Natural killer cell (primary cell): ENCODE data around the gene TRAF2. TPM values are rescaled to one million over a fixed set of nuclear protein-coding genes. Genes with fewer than 3 reads are reported as not detected.
A peak's percentile ranks its signal among the peaks of the same experiment; 100 is the strongest.

Source experiments
- ATAC-seq, 3 donors: fragments of 150-1000 bp in 2 of 3; fragments of 200-7000 bp in 1 of 3; cut with Tn5 transposase; 1 replicate in 1 of 3; 2 replicates in 2 of 3; pipeline ENCODE4 v1.10.0; 2021; ENCODE audit warnings: mild to moderate bottlenecking in 2 of 3, moderate library complexity in 2 of 3
- DNase-seq, 2 donors: peaks; one replicate each; pipeline versions ENCODE4 v3.0.0 to v3.0.0-alpha.2; 2013 to 2021; ENCODE audit warnings: mixed read lengths in 1 of 2
- H3K27ac ChIP-seq: one replicate; pipeline ENCODE4 v1.5.1; 2013; ENCODE audit warnings: mild to moderate bottlenecking, low read length
- H3K27me3 ChIP-seq: one replicate; pipeline ENCODE4 v1.6.1; 2013; ENCODE audit warnings: low read length; ENCODE audit not compliant: control insufficient read depth, insufficient read depth
- H3K36me3 ChIP-seq: one replicate; pipeline ENCODE4 v1.6.1; 2013; ENCODE audit warnings: low read length; ENCODE audit not compliant: control insufficient read depth, insufficient read depth
- H3K4me1 ChIP-seq: one replicate; pipeline ENCODE4 v1.6.1; 2013; ENCODE audit warnings: low read length; ENCODE audit not compliant: control insufficient read depth, insufficient read depth
- H3K4me3 ChIP-seq: one replicate; pipeline ENCODE4 v1.5.1; 2013; ENCODE audit warnings: low read length
- H3K9me3 ChIP-seq: one replicate; pipeline ENCODE4 v1.6.1; 2013; ENCODE audit warnings: low read length; ENCODE audit not compliant: control insufficient read depth, insufficient read depth
- H3K27ac Mint-ChIP-seq, 2 donors: one replicate each; pipeline ENCODE4 v1.8.0; 2022; ENCODE audit warnings: mild to moderate bottlenecking in 2 of 2, mixed read lengths in 2 of 2, moderate library complexity in 1 of 2
- H3K27me3 Mint-ChIP-seq, 2 donors: one replicate each; pipeline ENCODE4 v1.8.0; 2022; ENCODE audit warnings: low read depth in 2 of 2, mixed read lengths in 2 of 2
- H3K36me3 Mint-ChIP-seq: one replicate; pipeline ENCODE4 v1.8.0; 2022; ENCODE audit warnings: mixed read lengths
- H3K4me1 Mint-ChIP-seq, 2 donors: one replicate each; pipeline ENCODE4 v1.8.0; 2022; ENCODE audit warnings: mixed read lengths in 2 of 2
- H3K4me3 Mint-ChIP-seq: one replicate; pipeline ENCODE4 v1.8.0; 2022; ENCODE audit warnings: mild to moderate bottlenecking, moderate library complexity, mixed read lengths
- H3K9me3 Mint-ChIP-seq, 2 donors: one replicate each; pipeline ENCODE4 v1.8.0; 2022; ENCODE audit warnings: mixed read lengths in 2 of 2
- WGBS: methylation state at CpG from one replicate; pipeline ENCODE4 v1.1.7; 2013; ENCODE audit warnings: missing lambda C conversion rate; ENCODE audit not compliant: insufficient coverage; 5-methylcytosine and 5-hydroxymethylcytosine counted together
- intact Hi-C: fragments of 100-400 bp; cut with micrococcal nuclease; formaldehyde crosslinking; loops from one replicate; pipeline ENCODE4 v1.14.2; 2022
- total RNA-seq, 4 donors: library from RNA; stranded (reverse); fragments of 120-200 nt in 1 of 4; gene quantifications; one replicate each; pipeline versions ENCODE4 v1.2.3 to v1.2.4, GENCODE V29; 2013 to 2022
- TF ChIP-seq, protein P1 (sequence below): fragments of 200-600 bp; IDR thresholded peaks from one replicate; pipeline ENCODE4 v1.8.0; 2022; ENCODE audit warnings: antibody characterized with exemption

TRAF2 gene
- total RNA-seq, 3 donors from 2014 or later (not counting 1 experiment from before 2014, with no cell fraction given), result 17.4 to 35.5 (median 25.0) TPM

DNA sequence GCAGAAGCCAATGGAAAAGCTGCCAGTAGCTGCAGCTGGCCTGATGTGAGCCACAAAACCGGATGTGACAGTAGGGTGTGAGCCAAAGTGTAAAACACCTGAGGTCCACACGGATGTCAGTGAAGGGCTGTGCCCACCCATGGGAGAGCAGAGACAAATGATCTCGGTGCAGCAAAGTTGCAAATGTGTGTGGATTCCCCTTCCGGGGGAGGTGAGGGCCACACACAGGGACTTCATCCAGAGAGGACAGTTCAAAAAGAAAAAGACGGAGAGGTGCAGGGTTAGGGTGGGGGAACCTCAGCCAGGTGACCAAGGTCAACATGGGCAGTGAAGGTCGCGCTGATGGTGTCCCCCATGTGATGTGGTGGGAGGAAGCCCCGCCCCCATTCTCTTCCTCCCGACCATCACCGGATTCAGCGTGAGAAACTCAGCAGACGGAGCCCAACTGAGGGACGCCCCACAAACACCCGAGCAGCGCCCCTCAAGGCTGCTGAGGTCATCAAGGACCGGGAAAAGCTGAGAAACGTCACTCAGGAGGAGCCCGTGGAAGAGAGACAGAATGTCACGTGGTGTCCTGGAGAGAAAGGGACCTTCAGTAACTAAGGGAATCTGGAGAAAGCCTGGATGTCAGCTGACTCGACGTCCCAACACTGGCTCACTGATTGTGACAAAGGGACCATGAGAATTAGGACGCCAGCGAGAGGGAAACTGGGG, 79.6 kb downstream of the TRAF2 start:
- Histone ChIP-seq H3K4me1 (peaks cover 63% of the 10 kb centered on the region), H3K27ac (peak overlapping the region; percentile 42), H3K4me3 (no peak overlapping the region), H3K36me3 (no peaks in the 10 kb centered on the region), H3K27me3 (no peaks in the 10 kb centered on the region), H3K9me3 (no peaks in the 10 kb centered on the region)
- WGBS, result 11% methylated on average over 23 of the region's 23 CpGs
- peak overlapping the region; percentile 70 for H3K4me3 Mint-ChIP-seq
- intact Hi-C loops, result no loop called here
- TF ChIP-seq, protein P1, sequence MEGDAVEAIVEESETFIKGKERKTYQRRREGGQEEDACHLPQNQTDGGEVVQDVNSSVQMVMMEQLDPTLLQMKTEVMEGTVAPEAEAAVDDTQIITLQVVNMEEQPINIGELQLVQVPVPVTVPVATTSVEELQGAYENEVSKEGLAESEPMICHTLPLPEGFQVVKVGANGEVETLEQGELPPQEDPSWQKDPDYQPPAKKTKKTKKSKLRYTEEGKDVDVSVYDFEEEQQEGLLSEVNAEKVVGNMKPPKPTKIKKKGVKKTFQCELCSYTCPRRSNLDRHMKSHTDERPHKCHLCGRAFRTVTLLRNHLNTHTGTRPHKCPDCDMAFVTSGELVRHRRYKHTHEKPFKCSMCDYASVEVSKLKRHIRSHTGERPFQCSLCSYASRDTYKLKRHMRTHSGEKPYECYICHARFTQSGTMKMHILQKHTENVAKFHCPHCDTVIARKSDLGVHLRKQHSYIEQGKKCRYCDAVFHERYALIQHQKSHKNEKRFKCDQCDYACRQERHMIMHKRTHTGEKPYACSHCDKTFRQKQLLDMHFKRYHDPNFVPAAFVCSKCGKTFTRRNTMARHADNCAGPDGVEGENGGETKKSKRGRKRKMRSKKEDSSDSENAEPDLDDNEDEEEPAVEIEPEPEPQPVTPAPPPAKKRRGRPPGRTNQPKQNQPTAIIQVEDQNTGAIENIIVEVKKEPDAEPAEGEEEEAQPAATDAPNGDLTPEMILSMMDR, result no peak
- no peaks in the 10 kb centered on the region for H3K36me3 Mint-ChIP-seq
- ATAC-seq (peak; percentile 40 to 71 (median 65)), DNase-seq (peak in 1 of 2 donors; percentile 80)
- H3K9me3 Mint-ChIP-seq, result no peaks in the 10 kb centered on the region
- peak overlapping the region; percentile 76 to 83 for H3K27ac Mint-ChIP-seq
- no peaks in the 10 kb centered on the region for H3K27me3 Mint-ChIP-seq
- peaks cover 35 to 46% of the 10 kb centered on the region in 2 donors for H3K4me1 Mint-ChIP-seq

DNA sequence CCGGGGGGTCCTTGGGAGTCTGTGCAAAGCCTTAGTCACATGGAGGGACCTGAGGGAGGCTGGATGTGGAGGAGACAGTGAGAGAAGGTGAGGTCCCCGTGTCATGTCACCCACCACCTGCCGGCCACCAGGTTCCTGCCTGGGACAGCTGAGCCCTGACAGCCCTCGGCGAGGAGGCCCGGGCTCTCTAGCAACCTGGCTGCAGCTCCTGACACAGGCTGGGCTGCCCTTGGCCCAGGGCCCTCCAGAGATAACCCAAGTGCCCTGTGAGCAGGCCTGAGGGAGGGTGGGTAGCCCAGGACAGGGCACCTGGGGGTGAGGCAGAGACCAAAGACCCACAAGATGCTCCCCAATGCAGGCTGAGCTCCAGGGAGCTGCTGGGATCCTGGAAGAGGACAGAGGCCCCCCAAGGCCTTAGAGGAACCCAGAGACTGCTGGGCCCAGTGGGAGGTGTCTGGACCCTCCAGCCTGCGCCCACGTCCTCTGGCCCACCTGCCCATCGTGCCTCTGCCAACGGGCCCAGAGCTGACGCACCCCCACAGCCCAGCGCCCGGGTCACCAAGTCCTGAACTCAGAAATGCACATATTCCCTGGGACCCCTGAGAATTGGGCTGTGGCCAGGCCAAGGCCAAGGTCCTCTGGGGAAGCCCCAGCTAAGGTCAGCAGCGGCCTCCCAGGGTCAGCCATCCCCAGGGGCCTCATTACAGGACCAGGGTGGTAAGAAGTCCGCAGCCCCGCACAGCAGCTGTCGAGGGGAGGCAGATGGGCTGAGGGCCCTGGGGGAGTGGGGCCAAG, 82.2 kb downstream of the TRAF2 start:
- no peaks in the 10 kb centered on the region for H3K36me3 ChIP-seq
- Mint-ChIP-seq H3K27ac (no peak overlapping the region), H3K4me3 (peak overlapping the region; percentile 21), H3K9me3 (no peaks in the 10 kb centered on the region), H3K27me3 (no peaks in the 10 kb centered on the region), H3K4me1 (peaks cover 17 to 22% of the 10 kb centered on the region in 2 donors), H3K36me3 (no peaks in the 10 kb centered on the region)
- no peak for ATAC-seq
- no peak overlapping the region for H3K4me3 ChIP-seq
- H3K9me3 ChIP-seq, result no peaks in the 10 kb centered on the region
- no peaks in the 10 kb centered on the region for H3K27me3 ChIP-seq
- intact Hi-C loops, result no loop called here
- TF ChIP-seq, protein P1, result no peak
- no peak overlapping the region for H3K27ac ChIP-seq
- 91% methylated on average over 17 of the region's 17 CpGs for WGBS
- H3K4me1 ChIP-seq, result peaks cover 45% of the 10 kb centered on the region
- DNase-seq, result no peak

DNA sequence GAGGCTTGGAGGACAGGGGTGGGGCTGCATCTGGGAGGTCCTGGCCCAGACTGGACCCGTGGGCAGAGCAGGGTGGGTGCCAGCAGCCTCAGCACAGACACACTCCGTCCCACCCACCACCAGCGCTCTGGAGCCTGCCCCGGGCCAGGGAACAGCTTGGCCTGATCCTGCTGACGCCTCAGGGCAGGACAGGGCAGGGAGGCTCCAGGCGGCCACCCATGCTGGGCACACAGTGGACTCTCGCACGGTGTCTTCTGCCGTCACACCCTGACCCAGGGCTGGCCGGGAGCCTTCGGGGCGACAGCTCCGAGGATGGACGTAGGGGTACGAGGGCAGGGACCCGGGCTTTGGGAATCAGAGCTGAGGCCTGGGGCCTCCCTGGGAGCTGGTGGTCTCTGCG, 82.8 kb downstream of the TRAF2 start:
- DNase-seq (no peak), ATAC-seq (no peak)
- WGBS, result 89% methylated on average over 17 of the region's 17 CpGs
- H3K36me3 ChIP-seq, result no peaks in the 10 kb centered on the region
- TF ChIP-seq, protein P1, result no peak
- H3K27me3 ChIP-seq, result no peaks in the 10 kb centered on the region
- H3K4me3 ChIP-seq, result no peak overlapping the region
- Mint-ChIP-seq H3K27ac (no peak overlapping the region), H3K36me3 (no peaks in the 10 kb centered on the region), H3K27me3 (no peaks in the 10 kb centered on the region), H3K9me3 (no peaks in the 10 kb centered on the region), H3K4me3 (no peak overlapping the region), H3K4me1 (peaks cover 17 to 27% of the 10 kb centered on the region in 2 donors)
- no peaks in the 10 kb centered on the region for H3K9me3 ChIP-seq
- no peak overlapping the region for H3K27ac ChIP-seq
- intact Hi-C loops, result no loop called here
- peaks cover 45% of the 10 kb centered on the region for H3K4me1 ChIP-seq
